IMR-90 (cell line): ENCODE measurements around the gene MEDAG. TPM values are rescaled to one million over a fixed set of nuclear protein-coding genes. Genes with fewer than 3 reads are reported as not detected.
A peak's percentile ranks its signal among the peaks of the same experiment; 100 is the strongest.

Experiments
- ATAC-seq: fragments of 200-7000 bp; cut with Tn5 transposase; 2 replicates; pipeline ENCODE4 v1.9.1; 2020; ENCODE audit warnings: low read depth, mild to moderate bottlenecking, moderate library complexity
- BruUV-seq: library from RNA; stranded (reverse); fragments of 400-500 nt; replicated peaks from 2 replicates; lab custom pipeline; 2021; lab: Mats Ljungman, UMichigan
- CTCF ChIA-PET: fragments of 300-600 bp; formaldehyde crosslinking; extraction: SDS; loops from one replicate; lab custom pipeline; 2021; ENCODE audit warnings: antibody characterized with exemption; lab: Yijun Ruan, JAX
- POLR2A ChIA-PET: fragments of 300-600 bp; sonication (Branson Sonifier 250); formaldehyde crosslinking; loops from one replicate; lab custom pipeline; 2022; ENCODE audit warnings: antibody characterized with exemption; ENCODE audit not compliant: unreplicated experiment; lab: Charles Lee
- DNase-seq: peaks from one replicate; pipeline ENCODE4 v3.0.0; 2013
- H2AFZ ChIP-seq: replicated peaks from 2 replicates; pipeline ENCODE3; 2013; ENCODE audit warnings: low read length, mild to moderate bottlenecking; ENCODE audit not compliant: poor library complexity
- H2AK5ac ChIP-seq: 2 replicates; pipeline ENCODE4 v1.6.1; 2013; ENCODE audit warnings: low read depth, low read length, inconsistent platforms
- H2AK9ac ChIP-seq: replicated peaks from 2 replicates; pipeline ENCODE3; 2013; ENCODE audit warnings: mild to moderate bottlenecking, low read depth, low read length, moderate library complexity; ENCODE audit not compliant: poor library complexity
- H2BK120ac ChIP-seq: 2 replicates; pipeline ENCODE4 v1.6.1; 2013; ENCODE audit warnings: low read depth, low read length, inconsistent platforms
- H2BK15ac ChIP-seq: 3 replicates; pipeline ENCODE4 v1.6.1; 2013; ENCODE audit warnings: low read depth, low read length, inconsistent platforms
- H2BK20ac ChIP-seq: 2 replicates; pipeline ENCODE4 v1.6.1; 2013; ENCODE audit warnings: low read depth, mild to moderate bottlenecking, inconsistent platforms, low read length, moderate library complexity
- H2BK5ac ChIP-seq: 2 replicates; pipeline ENCODE4 v1.6.1; 2013; ENCODE audit warnings: mild to moderate bottlenecking, low read depth, low read length, inconsistent platforms; ENCODE audit not compliant: poor library complexity, severe bottlenecking
- H3K14ac ChIP-seq: replicated peaks from 2 replicates; pipeline ENCODE4 v1.6.1; 2013; ENCODE audit warnings: low read depth, low read length, inconsistent platforms
- H3K18ac ChIP-seq: 2 replicates; pipeline ENCODE4 v1.6.1; 2013; ENCODE audit warnings: low read depth, low read length, control low read depth
- H3K23ac ChIP-seq: 2 replicates; pipeline ENCODE4 v1.6.1; 2013; ENCODE audit warnings: low read depth, low read length, inconsistent platforms
- H3K27ac ChIP-seq: 2 replicates; pipeline ENCODE4 v1.5.1; 2013; ENCODE audit warnings: mild to moderate bottlenecking, control low read depth, low read length; ENCODE audit not compliant: insufficient read depth
- H3K27me3 ChIP-seq: 2 replicates; pipeline ENCODE4 v1.6.1; 2013; ENCODE audit warnings: low read length; ENCODE audit not compliant: control insufficient read depth, insufficient read depth
- H3K36me3 ChIP-seq: 2 replicates; pipeline ENCODE4 v1.6.1; 2013; ENCODE audit warnings: low read length, mixed read lengths; ENCODE audit not compliant: control insufficient read depth, insufficient read depth
- H3K4ac ChIP-seq: 2 replicates; pipeline ENCODE4 v1.6.1; 2013; ENCODE audit warnings: low read depth, low read length, inconsistent platforms
- H3K4me1 ChIP-seq: 2 replicates; pipeline ENCODE4 v1.6.1; 2013; ENCODE audit warnings: low read length, mixed read lengths; ENCODE audit not compliant: control insufficient read depth, insufficient read depth
- H3K4me2 ChIP-seq: 2 replicates; pipeline ENCODE4 v1.6.1; 2013; ENCODE audit warnings: low read depth, mild to moderate bottlenecking, control low read depth, low read length, moderate library complexity
- H3K4me3 ChIP-seq: 2 replicates; pipeline ENCODE4 v1.5.1; 2013; ENCODE audit warnings: low read depth, mild to moderate bottlenecking, control low read depth, low read length, moderate library complexity; ENCODE audit not compliant: insufficient read depth
- H3K56ac ChIP-seq: 2 replicates; pipeline ENCODE4 v1.6.1; 2013; ENCODE audit warnings: low read length, inconsistent platforms; ENCODE audit not compliant: insufficient read depth; ENCODE audit errors: extremely low read depth
- H3K79me1 ChIP-seq, 2 experiments: 2 replicates each; pipeline ENCODE4 v1.6.1; 2013; ENCODE audit warnings: low read length in 2 of 2, inconsistent platforms in 1 of 2, low read depth in 1 of 2
- H3K9ac ChIP-seq: 2 replicates; pipeline ENCODE4 v1.6.1; 2013; ENCODE audit warnings: low read depth, low read length, control low read depth
- H3K9me1 ChIP-seq: 2 replicates; pipeline ENCODE4 v1.6.1; 2013; ENCODE audit warnings: low read length, inconsistent platforms; ENCODE audit not compliant: insufficient read depth
- H3K9me3 ChIP-seq: 2 replicates; pipeline ENCODE4 v1.6.1; 2013; ENCODE audit warnings: low read length; ENCODE audit not compliant: control insufficient read depth, insufficient read depth
- H4K20me1 ChIP-seq: 2 replicates; pipeline ENCODE4 v1.6.1; 2013; ENCODE audit warnings: low read length, inconsistent platforms; ENCODE audit not compliant: insufficient read depth
- H4K5ac ChIP-seq: 2 replicates; pipeline ENCODE4 v1.6.1; 2013; ENCODE audit warnings: mild to moderate bottlenecking, low read depth, low read length, control low read depth
- H4K8ac ChIP-seq, 2 experiments: 2 replicates each; pipeline ENCODE4 v1.6.1; 2013; ENCODE audit warnings: low read depth in 2 of 2, low read length in 2 of 2, control low read depth in 1 of 2, inconsistent platforms in 1 of 2
- H4K91ac ChIP-seq: 2 replicates; pipeline ENCODE4 v1.6.1; 2013; ENCODE audit warnings: low read depth, low read length, inconsistent platforms; ENCODE audit not compliant: insufficient read depth
- CEBPB ChIP-seq: IDR thresholded peaks from 2 replicates; pipeline ENCODE4 v1.6.1; 2012; ENCODE audit warnings: low read depth, low read length, improper control_type of control experiment
- CTCF ChIP-seq: conservative IDR thresholded peaks from 2 replicates; pipeline ENCODE4 v1.5.1; 2012; ENCODE audit warnings: mild to moderate bottlenecking, low read depth, low read length, improper control_type of control experiment
- FOS ChIP-seq: fragments of 150-350 bp; IDR thresholded peaks from 2 replicates; pipeline ENCODE4 v1.6.1; 2016; ENCODE audit warnings: low read depth, low read length
- MAFK ChIP-seq: IDR thresholded peaks from 2 replicates; pipeline ENCODE4 v1.6.1; 2012; ENCODE audit warnings: low read depth, low read length, improper control_type of control experiment
- NFE2L2 ChIP-seq: fragments of 150-350 bp; IDR thresholded peaks from 2 replicates; pipeline ENCODE4 v1.6.1; 2016; ENCODE audit warnings: low read depth, mild to moderate bottlenecking, low read length
- POLR2A ChIP-seq: IDR thresholded peaks from 2 replicates; pipeline ENCODE4 v1.6.1; 2012; ENCODE audit warnings: mild to moderate bottlenecking, low read depth, low read length
- RAD21 ChIP-seq: IDR thresholded peaks from 2 replicates; pipeline ENCODE4 v1.6.1; 2012; ENCODE audit warnings: low read length, improper control_type of control experiment
- RCOR1 ChIP-seq: IDR thresholded peaks from 2 replicates; pipeline ENCODE4 v1.6.1; 2012; ENCODE audit warnings: mild to moderate bottlenecking, low read length, improper control_type of control experiment; ENCODE audit not compliant: insufficient replicate concordance
- RFX5 ChIP-seq: IDR thresholded peaks from 2 replicates; pipeline ENCODE4 v1.8.0; 2012; ENCODE audit warnings: low read depth, mild to moderate bottlenecking, low read length, moderate library complexity
- SMC3 ChIP-seq: fragments of 150-350 bp; IDR thresholded peaks from 2 replicates; pipeline ENCODE4 v1.6.1; 2016; ENCODE audit warnings: low read depth, mild to moderate bottlenecking, antibody characterized with exemption, low read length, moderate library complexity
- WGBS, 2 experiments: methylation state at CpG; one replicate each; pipeline versions ENCODE4 v1.1.5 to v1.1.7; 2013; ENCODE audit warnings: missing lambda C conversion rate in 2 of 2; ENCODE audit not compliant: insufficient read length in 1 of 2; ENCODE audit errors: extremely low coverage in 2 of 2; 5-methylcytosine and 5-hydroxymethylcytosine counted together
- dilution Hi-C: fragments of 300-500 bp; cut with HindIII; formaldehyde crosslinking; loops from one replicate; pipeline ENCODE4 v1.14.3; 2018; ENCODE audit warnings: low sequenced_read_pairs; ENCODE audit not compliant: unreplicated experiment
- in situ Hi-C: fragments of 300-500 bp; cut with MboI; formaldehyde crosslinking; loops from 3 replicates; pipeline ENCODE4 v1.14.3; 2019; ENCODE audit warnings: low sequenced_read_pairs, inconsistent platforms, mixed read lengths
- intact Hi-C: fragments of 100-400 bp; cut with micrococcal nuclease; formaldehyde crosslinking; loops from 2 replicates; pipeline ENCODE4 v1.10.0; 2022
- polyA plus RNA-seq, 3 experiments: library from polyadenylated mRNA; depleted of rRNA; stranded (reverse); fragments of >200 nt; gene quantifications; 2 replicates each; pipeline ENCODE4 v1.2.3, GENCODE V29; 2012; ENCODE audit warnings: low replicate concordance in 1 of 3
- total RNA-seq: library from RNA; depleted of rRNA; stranded (reverse); fragments of >200 nt; gene quantifications from 2 replicates; pipeline ENCODE4 v1.2.3, GENCODE V29; 2012

Gene MEDAG
- total and polyA plus RNA-seq, 2 of the 4 experiments (the other 2 are of a cell fraction) = 0.32 to 0.36 TPM

- H2AK9ac ChIP-seq = no peak overlapping the region
- DNase-seq (peak; percentile 22), ATAC-seq (0 out of 2 replicates have a peak, but pooled peaks have one; percentile 21)
- no peak overlapping the region for H3K4me3 ChIP-seq
- no peak overlapping the region for H3K9ac ChIP-seq
- no peaks in the 10 kb centered on the region for H4K20me1 ChIP-seq
- no peak overlapping the region for H4K91ac ChIP-seq
- H3K27me3 ChIP-seq = peaks cover 4% of the 10 kb centered on the region
- no peak overlapping the region; the same call in 1 of the 2 replicates for H3K14ac ChIP-seq
- no TSS peak for BruUV-seq
- H3K4ac ChIP-seq = peak overlapping the region; percentile 24; the same call in 1 of the 2 replicates
- H3K23ac ChIP-seq = no peak overlapping the region
- no peak overlapping the region for H3K4me2 ChIP-seq
- 64% methylated on average over 2 of the region's 5 CpGs; no CpG with 5 or more reads in 1 of the 2 experiments for WGBS, 2 experiments
- CTCF ChIA-PET = no interaction called here
- POLR2A ChIA-PET = no interaction called here
- H2BK20ac ChIP-seq = no peak overlapping the region
- intact Hi-C loops (no loop called here), dilution Hi-C loops (no loop called here), in situ Hi-C loops (no loop called here)
- TF ChIP-seq CTCF = no peak
- no peak for TF ChIP-seq POLR2A
- TF ChIP-seq RCOR1 = no peak
- TF ChIP-seq RAD21 = no peak
- TF ChIP-seq SMC3 = no peak
- TF ChIP-seq MAFK = no peak
- TF ChIP-seq FOS = no peak
- no peak for TF ChIP-seq CEBPB
- TF ChIP-seq NFE2L2 = no peak
- TF ChIP-seq RFX5 = no peak
- H3K56ac ChIP-seq = no peak overlapping the region
- H2AFZ ChIP-seq = no peak overlapping the region
- no peak overlapping the region for H3K27ac ChIP-seq
- H4K5ac ChIP-seq = no peak overlapping the region
- H2BK120ac ChIP-seq = peak overlapping the region; percentile 68
- H3K4me1 ChIP-seq = peaks cover 18% of the 10 kb centered on the region
- H3K9me1 ChIP-seq = 0 out of 2 replicates have a peak, but pooled peaks cover 3% of the 10 kb centered on the region
- peak overlapping the region in 1 of 2 experiments; percentile 57; a peak in 1 of 4 replicates for H4K8ac ChIP-seq
- H3K9me3 ChIP-seq = no peaks in the 10 kb centered on the region
- no peaks in the 10 kb centered on the region for H3K36me3 ChIP-seq
- no peaks in the 10 kb centered on the region for H3K79me1 ChIP-seq
- no peak overlapping the region for H3K18ac ChIP-seq
- peak overlapping the region; percentile 1; the same call in 1 of the 2 replicates for H2AK5ac ChIP-seq
- no peak overlapping the region for H2BK15ac ChIP-seq
- H2BK5ac ChIP-seq = no peak overlapping the region
Observed at GRCh38 chr13:30908416-30908980, 2.4 kb downstream of the MEDAG start.
